K562 (cell line): ENCODE measurements around the gene MYO1B.

Experiments
- CEBPZ ChIP-seq: fragments of 150-350 bp; IDR thresholded peaks from 2 replicates; pipeline ENCODE4 v1.6.1; 2014; ENCODE audit warnings: low read depth, mild to moderate bottlenecking, low read length, borderline replicate concordance
- CREM ChIP-seq: IDR thresholded peaks from 2 replicates; pipeline ENCODE4 v1.6.1; 2014; ENCODE audit warnings: antibody characterized with exemption, low read depth
- EHMT2 ChIP-seq: fragments of 450-650 bp; IDR thresholded peaks from 2 replicates; pipeline ENCODE4 v1.6.1; 2018; ENCODE audit warnings: antibody characterized with exemption
- FOXM1 ChIP-seq, 2 experiments: fragments of 450-650 bp in 1 of 2; sonication (generic) in 1 of 2; formaldehyde crosslinking in 1 of 2; IDR thresholded peaks; 2 replicates each; pipeline versions ENCODE4 v1.6.1 to v1.9.0; 2017 to 2022; ENCODE audit warnings: low read depth in 2 of 2, mild to moderate bottlenecking in 2 of 2, missing genetic modification reagents in 1 of 2, moderate library complexity in 1 of 2
- HDAC2 ChIP-seq: fragments of 450-650 bp; IDR thresholded peaks from 2 replicates; pipeline ENCODE4 v1.6.1; 2016; ENCODE audit warnings: mild to moderate bottlenecking
- MAFG ChIP-seq: fragments of 450-650 bp; conservative IDR thresholded peaks from 2 replicates; pipeline ENCODE4 v1.6.1; 2016; ENCODE audit warnings: missing genetic modification characterization, missing compliant biosample characterization
- POLR2H ChIP-seq: IDR thresholded peaks from 2 replicates; pipeline ENCODE4 v1.6.1; 2016; ENCODE audit warnings: missing genetic modification characterization, low read depth, mild to moderate bottlenecking, control low read depth, missing compliant biosample characterization, moderate library complexity
- SIN3A ChIP-seq, 2 experiments: fragments of 150-350 bp in 1 of 2; IDR thresholded peaks; 2 replicates each; pipeline ENCODE4 v1.6.1; 2011 to 2016; ENCODE audit warnings: borderline replicate concordance in 2 of 2, low read depth in 2 of 2, low read length in 2 of 2, mild to moderate bottlenecking in 2 of 2, moderate library complexity in 2 of 2; ENCODE audit not compliant: control insufficient read depth in 1 of 2
- ZNF134 ChIP-seq: fragments of 250-450 bp; sonication (Bioruptor Pico); conservative IDR thresholded peaks from 2 replicates; pipeline ENCODE4 v1.4.0; 2020

- no peak for TF ChIP-seq HDAC2
- no peak for TF ChIP-seq ZNF134 (CRISPR knock-in tag)
- TF ChIP-seq MAFG (tag), result no peak
- no peak for TF ChIP-seq CEBPZ
- TF ChIP-seq FOXM1 (IDR thresholded peaks at IDR 0.05; ENCODE audit: low read depth), result no peak
- no peak for TF ChIP-seq FOXM1 (CRISPR knock-in tag; IDR thresholded peaks at IDR 0.05; ENCODE audit: low read depth)
- TF ChIP-seq SIN3A (IDR thresholded peaks at IDR 0.05; ENCODE audit: borderline replicate concordance in 2 of 2, control insufficient read depth in 1 of 2, low read depth in 2 of 2, low read length in 2 of 2), result no peak
- TF ChIP-seq POLR2H (tag), result no peak
- no peak for TF ChIP-seq CREM
- no peak for TF ChIP-seq EHMT2
These were observed 121.0 kb downstream of the MYO1B start for GRCh38 chr2:191366199-191366598.
